Panc1 (cell line): Measurements from ENCODE around the gene HPCAL1.

Experiments used
- CTCF ChIP-seq: fragments of 450-650 bp; IDR thresholded peaks from 2 replicates; pipeline ENCODE4 v1.5.1; 2017; ENCODE audit warnings: mild to moderate bottlenecking
- POLR2AphosphoS5 ChIP-seq: IDR thresholded peaks from 2 replicates; pipeline ENCODE4 v1.6.1; 2012; ENCODE audit warnings: mild to moderate bottlenecking, low read depth, low read length, moderate library complexity
- REST ChIP-seq, 2 experiments: IDR thresholded peaks; 2 replicates each; pipeline ENCODE4 v1.6.1; 2011 to 2012; ENCODE audit warnings: low read depth in 2 of 2, control low read depth in 1 of 2, low read length in 1 of 2, mild to moderate bottlenecking in 1 of 2, moderate library complexity in 1 of 2; ENCODE audit not compliant: insufficient read depth in 1 of 2
- SIN3A ChIP-seq: IDR thresholded peaks from 2 replicates; pipeline ENCODE4 v1.6.1; 2012; ENCODE audit warnings: low read depth, mild to moderate bottlenecking, low read length, moderate library complexity, borderline replicate concordance; ENCODE audit not compliant: insufficient read depth
- TCF7L2 ChIP-seq: IDR thresholded peaks from 2 replicates; pipeline ENCODE4 v1.6.1; 2011; ENCODE audit warnings: mild to moderate bottlenecking, low read depth, low read length, inconsistent platforms

GRCh38 chr2:10257500-10258147 lies 45.1 kb upstream of the HPCAL1 start:
- TF ChIP-seq POLR2AphosphoS5: no peak
- no peak for TF ChIP-seq CTCF
- TF ChIP-seq REST (IDR thresholded peaks at IDR 0.05; ENCODE audit: insufficient read depth in 1 of 2, low read depth in 2 of 2, low read length in 1 of 2): no peak
- TF ChIP-seq TCF7L2: no peak
- TF ChIP-seq SIN3A: no peak
